B cell (primary cell): ENCODE results near the gene CHST9. TPM values are rescaled to one million over a fixed set of nuclear protein-coding genes. Genes with fewer than 3 reads are reported as not detected.

Experiments used
- ATAC-seq: fragments of 200-7000 bp; cut with Tn5 transposase; one replicate; pipeline ENCODE4 v1.10.0; 2021; ENCODE audit warnings: low read depth, mild to moderate bottlenecking, moderate number of reproducible peaks, moderate library complexity
- CTCF ChIA-PET: fragments of 350-600 bp; sonication (Branson Sonifier 250); formaldehyde crosslinking; loops from one replicate; lab custom pipeline; 2021; ENCODE audit warnings: antibody characterized with exemption, inconsistent platforms; lab: Charles Lee
- POLR2A ChIA-PET: fragments of 350-600 bp; sonication (Branson Sonifier 250); formaldehyde crosslinking; loops from one replicate; lab custom pipeline; 2021; ENCODE audit warnings: antibody characterized with exemption; lab: Charles Lee
- DNase-seq: peaks from one replicate; pipeline ENCODE4 v3.0.0; 2013
- H2AFZ ChIP-seq: 2 replicates; pipeline ENCODE4 v1.6.1; 2012; ENCODE audit warnings: mild to moderate bottlenecking, low read depth, low read length; ENCODE audit not compliant: insufficient read depth, poor library complexity, severe bottlenecking
- H3K27ac ChIP-seq, 2 donors: 1 replicate in 1 of 2; 2 replicates in 1 of 2; pipeline ENCODE4 v1.5.1; 2012 to 2013; ENCODE audit warnings: low read length in 2 of 2, mild to moderate bottlenecking in 2 of 2, moderate library complexity in 1 of 2
- H3K27me3 ChIP-seq, 4 experiments: fragments of 200-600 bp in 1 of 4; sonication (generic) in 1 of 4; replicated peaks in 1 of 4; 1 replicate in 2 of 4; 2 replicates in 2 of 4; pipeline versions ENCODE4 v1.6.1 to v1.7.0; 2013 to 2016; ENCODE audit warnings: low read length in 3 of 4, mild to moderate bottlenecking in 2 of 4, mixed read lengths in 1 of 4, moderate library complexity in 1 of 4; ENCODE audit not compliant: insufficient read depth in 4 of 4, control insufficient read depth in 3 of 4; ENCODE audit errors: control extremely low read depth in 1 of 4
- H3K36me3 ChIP-seq, 2 experiments: replicated peaks in 1 of 2; 1 replicate in 1 of 2; 2 replicates in 1 of 2; pipeline versions ENCODE4 v1.6.1 to v1.7.1; 2013; ENCODE audit warnings: low read length in 1 of 2; ENCODE audit not compliant: insufficient read depth in 2 of 2, control insufficient read depth in 1 of 2; ENCODE audit errors: control extremely low read depth in 1 of 2, extremely low read depth in 1 of 2
- H3K4me1 ChIP-seq, 2 donors: fragments of 200-600 bp in 1 of 2; sonication (generic) in 1 of 2; 1 replicate in 1 of 2; 2 replicates in 1 of 2; pipeline versions ENCODE4 v1.5.1 to v1.6.1; 2013 to 2017; ENCODE audit warnings: low read length in 2 of 2; ENCODE audit not compliant: control insufficient read depth in 2 of 2, insufficient read depth in 2 of 2
- H3K4me2 ChIP-seq: replicated peaks from 2 replicates; pipeline ENCODE3; 2012; ENCODE audit warnings: mild to moderate bottlenecking, low read depth, low read length; ENCODE audit not compliant: poor library complexity, severe bottlenecking
- H3K4me3 ChIP-seq, 5 experiments: fragments of 200-600 bp in 1 of 5; sonication (generic) in 1 of 5; 1 replicate in 3 of 5; 2 replicates in 2 of 5; pipeline versions ENCODE4 v1.5.1 to v1.7.0; 2011 to 2016; ENCODE audit warnings: low read length in 4 of 5, mild to moderate bottlenecking in 4 of 5, low read depth in 2 of 5, control low read depth in 1 of 5, moderate library complexity in 1 of 5; ENCODE audit not compliant: insufficient read depth in 1 of 5; ENCODE audit errors: control extremely low read depth in 1 of 5, extremely low read depth in 1 of 5
- H3K79me2 ChIP-seq: fragments of 200-600 bp; sonication (generic); one replicate; pipeline ENCODE4 v1.6.0; 2016; ENCODE audit warnings: low read length; ENCODE audit not compliant: control insufficient read depth, insufficient read depth
- H3K9ac ChIP-seq: fragments of 200-600 bp; sonication (generic); 2 replicates; pipeline ENCODE4 v1.6.1; 2017; ENCODE audit warnings: mild to moderate bottlenecking, low read length, moderate library complexity
- H3K9me3 ChIP-seq, 3 donors: one replicate each; pipeline versions ENCODE4 v1.6.1 to v1.7.1; 2013; ENCODE audit warnings: low read length in 2 of 3; ENCODE audit not compliant: control insufficient read depth in 2 of 3, insufficient read depth in 1 of 3; ENCODE audit errors: control extremely low read depth in 1 of 3
- H4K20me1 ChIP-seq: 2 replicates; pipeline ENCODE4 v1.6.0; 2012; ENCODE audit warnings: mild to moderate bottlenecking, low read length; ENCODE audit not compliant: insufficient read depth, control insufficient read depth, poor library complexity, severe bottlenecking
- H3K27ac Mint-ChIP-seq: one replicate; pipeline ENCODE4 v1.8.0; 2021; ENCODE audit warnings: mixed read lengths
- H3K27me3 Mint-ChIP-seq: one replicate; pipeline ENCODE4 v1.8.0; 2021; ENCODE audit warnings: mixed read lengths
- H3K4me1 Mint-ChIP-seq: one replicate; pipeline ENCODE4 v1.8.0; 2021; ENCODE audit warnings: mixed read lengths
- H3K4me3 Mint-ChIP-seq: one replicate; pipeline ENCODE4 v1.8.0; 2021; ENCODE audit warnings: mixed read lengths
- H3K9me3 Mint-ChIP-seq: one replicate; pipeline ENCODE4 v1.8.0; 2022; ENCODE audit warnings: mixed read lengths; ENCODE audit not compliant: insufficient read depth
- CTCF ChIP-seq: fragments of 200-600 bp; IDR thresholded peaks from one replicate; pipeline ENCODE4 v1.8.0; 2022; ENCODE audit warnings: antibody characterized with exemption, mild to moderate bottlenecking
- EZH2 ChIP-seq: IDR thresholded peaks from 2 replicates; pipeline ENCODE4 v1.6.1; 2012; ENCODE audit warnings: borderline replicate concordance, low read depth, mild to moderate bottlenecking, moderate library complexity, low read length; ENCODE audit not compliant: insufficient read depth, poor library complexity, severe bottlenecking
- WGBS: methylation state at CpG from one replicate; pipeline ENCODE4 v1.1.5; 2013; ENCODE audit warnings: missing lambda C conversion rate; ENCODE audit not compliant: insufficient coverage; 5-methylcytosine and 5-hydroxymethylcytosine counted together
- intact Hi-C: fragments of 100-400 bp; cut with micrococcal nuclease; formaldehyde crosslinking; loops from one replicate; pipeline ENCODE4 v1.10.0; 2022
- polyA plus RNA-seq: library from polyadenylated mRNA; depleted of rRNA; stranded (reverse); fragments of >200 nt; gene quantifications from 2 replicates; pipeline ENCODE4 v1.2.3, GENCODE V29; 2012
- total RNA-seq, 2 donors: library from RNA; stranded (reverse); fragments of 120-200 nt in 1 of 2; gene quantifications; 1 replicate in 1 of 2; 2 replicates in 1 of 2; pipeline versions ENCODE4 v1.2.3 to v1.2.4, GENCODE V29; 2013 to 2022

Gene CHST9
- total and polyA plus RNA-seq, 2 donors (not counting 1 experiment from before 2014, with no cell fraction given): not detected

GRCh38 chr18:27014841-27015240 lies 170.3 kb downstream of the CHST9 start:
- ATAC-seq (no peak), DNase-seq (no peak)
- Mint-ChIP-seq H3K9me3 (no peaks in the 10 kb centered on the region), H3K4me1 (no peaks in the 10 kb centered on the region), H3K4me3 (no peak overlapping the region), H3K27me3 (no peaks in the 10 kb centered on the region), H3K27ac (no peak overlapping the region)
- no peak for TF ChIP-seq EZH2
- no peak for TF ChIP-seq CTCF
- Histone ChIP-seq H3K4me2 (no peak overlapping the region), H3K9me3 (peaks cover 0 to 3% (median 0%) of the 10 kb centered on the region in 3 donors), H3K27me3 (no peaks in the 10 kb centered on the region), H3K9ac (no peak overlapping the region), H3K4me1 (no peaks in the 10 kb centered on the region), H3K27ac (no peak overlapping the region), H3K36me3 (no peaks in the 10 kb centered on the region), H2AFZ (no peak overlapping the region), H3K4me3 (no peak overlapping the region), H4K20me1 (no peaks in the 10 kb centered on the region), H3K79me2 (no peaks in the 10 kb centered on the region)
- POLR2A ChIA-PET: no interaction called here
- intact Hi-C loops: no loop called here
- 100% methylated on average over 1 of the region's 1 CpG for WGBS
- CTCF ChIA-PET: no interaction called here

- peaks cover 4% of the 10 kb centered on the region for H3K27me3 Mint-ChIP-seq
- H3K9me3 Mint-ChIP-seq: no peaks in the 10 kb centered on the region
- Histone ChIP-seq H3K27ac (no peak overlapping the region), H3K27me3 (no peaks in the 10 kb centered on the region), H4K20me1 (no peaks in the 10 kb centered on the region), H3K36me3 (no peaks in the 10 kb centered on the region), H3K9ac (no peak overlapping the region), H2AFZ (no peak overlapping the region), H3K9me3 (peaks cover 0 to 3% (median 0%) of the 10 kb centered on the region in 3 donors), H3K4me1 (no peaks in the 10 kb centered on the region), H3K4me3 (no peak overlapping the region), H3K4me2 (no peak overlapping the region), H3K79me2 (no peaks in the 10 kb centered on the region)
- H3K4me3 Mint-ChIP-seq: no peak overlapping the region
- POLR2A ChIA-PET: no interaction called here
- H3K4me1 Mint-ChIP-seq: no peaks in the 10 kb centered on the region
- ATAC-seq: no peak
- H3K27ac Mint-ChIP-seq: no peak overlapping the region
- intact Hi-C loops: no loop called here
- TF ChIP-seq CTCF (no peak), EZH2 (no peak)
- DNase-seq: no peak
- 100% methylated on average over 2 of the region's 2 CpGs for WGBS
- CTCF ChIA-PET: no interaction called here
Observed at GRCh38 chr18:27010784-27011183, 174.3 kb downstream of the CHST9 start.
